Vagina (tissue), 2 donors: Measurements from ENCODE around the gene CCDC82.

ENCODE experiments used
- POLR2A ChIP-seq, 2 donors: fragments of 450-650 bp; IDR thresholded peaks; one replicate each; pipeline ENCODE4 v1.6.1; 2017; ENCODE audit warnings: antibody characterized with exemption in 2 of 2, mild to moderate bottlenecking in 2 of 2, moderate library complexity in 2 of 2
- POLR2AphosphoS5 ChIP-seq, 2 donors: sonication (generic); formaldehyde crosslinking; IDR thresholded peaks; one replicate each; pipeline ENCODE4 v1.9.0; 2017; ENCODE audit warnings: antibody characterized with exemption in 2 of 2, mild to moderate bottlenecking in 2 of 2, low read depth in 1 of 2; ENCODE audit not compliant: insufficient read depth in 1 of 2
- TF ChIP-seq, protein P1 (sequence below), 3 experiments: fragments of 450-650 bp in 2 of 3; fragments of 200-600 bp in 1 of 3; sonication (generic) in 1 of 3; IDR thresholded peaks; one replicate each; pipeline ENCODE4 v1.5.1; 2017 to 2019; ENCODE audit warnings: antibody characterized with exemption in 3 of 3, mild to moderate bottlenecking in 2 of 3, moderate library complexity in 2 of 3

DNA sequence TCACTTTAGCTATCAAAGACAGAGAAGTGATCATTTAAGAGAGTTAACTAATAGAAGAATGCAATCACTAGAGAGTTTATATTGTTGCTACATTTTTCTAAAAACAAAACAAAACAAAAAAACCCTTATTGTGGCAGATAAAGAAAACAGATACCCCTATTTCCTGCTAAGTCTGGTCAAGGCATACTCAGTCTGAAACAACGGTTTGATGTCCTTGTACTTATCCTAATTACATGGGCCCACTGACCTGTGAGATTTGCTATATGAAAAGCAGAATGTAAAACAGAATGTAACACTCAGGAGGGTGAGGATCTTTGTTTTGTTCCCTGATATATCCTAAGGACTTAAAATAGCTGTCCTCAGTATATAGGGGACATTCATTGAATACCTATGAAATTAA, 71.3 kb downstream of the CCDC82 start:
- TF ChIP-seq, protein P1, sequence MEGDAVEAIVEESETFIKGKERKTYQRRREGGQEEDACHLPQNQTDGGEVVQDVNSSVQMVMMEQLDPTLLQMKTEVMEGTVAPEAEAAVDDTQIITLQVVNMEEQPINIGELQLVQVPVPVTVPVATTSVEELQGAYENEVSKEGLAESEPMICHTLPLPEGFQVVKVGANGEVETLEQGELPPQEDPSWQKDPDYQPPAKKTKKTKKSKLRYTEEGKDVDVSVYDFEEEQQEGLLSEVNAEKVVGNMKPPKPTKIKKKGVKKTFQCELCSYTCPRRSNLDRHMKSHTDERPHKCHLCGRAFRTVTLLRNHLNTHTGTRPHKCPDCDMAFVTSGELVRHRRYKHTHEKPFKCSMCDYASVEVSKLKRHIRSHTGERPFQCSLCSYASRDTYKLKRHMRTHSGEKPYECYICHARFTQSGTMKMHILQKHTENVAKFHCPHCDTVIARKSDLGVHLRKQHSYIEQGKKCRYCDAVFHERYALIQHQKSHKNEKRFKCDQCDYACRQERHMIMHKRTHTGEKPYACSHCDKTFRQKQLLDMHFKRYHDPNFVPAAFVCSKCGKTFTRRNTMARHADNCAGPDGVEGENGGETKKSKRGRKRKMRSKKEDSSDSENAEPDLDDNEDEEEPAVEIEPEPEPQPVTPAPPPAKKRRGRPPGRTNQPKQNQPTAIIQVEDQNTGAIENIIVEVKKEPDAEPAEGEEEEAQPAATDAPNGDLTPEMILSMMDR (IDR thresholded peaks at IDR 0.05) = no peak
- no peak for TF ChIP-seq POLR2A (IDR thresholded peaks at IDR 0.05)
- TF ChIP-seq POLR2AphosphoS5 (IDR thresholded peaks at IDR 0.05; ENCODE audit: insufficient read depth in 1 of 2, low read depth in 1 of 2) = no peak
